ENCODE results near the gene NRIP2.
A peak's percentile ranks its signal among the peaks of the same experiment; 100 is the strongest.

NRIP2 gene

GRCh38 chr12:2834581-2835491, at the start of gene NRIP2:
Gene NRIP2, minus strand, starts transcription at chr12:2835035. Its CDS starts 52 bp downstream, at chr12:2834983.
- peak; percentile 82 for TF ChIP-seq ZFP3 (CRISPR knock-in tag; IDR thresholded peaks at IDR 0.05)
- no peak for TF ChIP-seq ZNF8 (CRISPR knock-in tag; IDR thresholded peaks at IDR 0.05)
- TF ChIP-seq TCF4 (CRISPR knock-in tag; IDR thresholded peaks at IDR 0.05; ENCODE audit: borderline replicate concordance) = peak; percentile 53; the same call in 1 of the 2 replicates
- TF ChIP-seq CSDC2 (CRISPR knock-in tag; IDR thresholded peaks at IDR 0.05) = no peak
- no peak for TF ChIP-seq POU6F1 (CRISPR knock-in tag; IDR thresholded peaks at IDR 0.05; ENCODE audit: borderline replicate concordance, low read depth)
- no peak for TF ChIP-seq CSRNP3 (CRISPR knock-in tag; IDR thresholded peaks at IDR 0.05)
- no peak for TF ChIP-seq RARB (CRISPR knock-in tag; IDR thresholded peaks at IDR 0.05)
- no peak for TF ChIP-seq ESRRG (CRISPR knock-in tag; IDR thresholded peaks at IDR 0.05)
- no peak for TF ChIP-seq OSR1 (CRISPR knock-in tag; IDR thresholded peaks at IDR 0.05)
- peak; percentile 57; the same call in 1 of the 2 replicates for TF ChIP-seq TSHZ2 (CRISPR knock-in tag; IDR thresholded peaks at IDR 0.05)
- TF ChIP-seq ARNTL (CRISPR knock-in tag; IDR thresholded peaks at IDR 0.05; ENCODE audit: borderline replicate concordance, low read depth) = no peak
- no peak for TF ChIP-seq GLIS3 (CRISPR knock-in tag; IDR thresholded peaks at IDR 0.05)
- TF ChIP-seq ZNF70 (CRISPR knock-in tag; IDR thresholded peaks at IDR 0.05) = no peak
- TF ChIP-seq ZC3H10 (CRISPR knock-in tag; IDR thresholded peaks at IDR 0.05) = no peak
- TF ChIP-seq BACH2 (CRISPR knock-in tag; IDR thresholded peaks at IDR 0.05; ENCODE audit: borderline replicate concordance) = no peak
- TF ChIP-seq ZNF565 (CRISPR knock-in tag; conservative IDR thresholded peaks at IDR 0.05; ENCODE audit: low read depth) = no peak
- TF ChIP-seq ISL1 (CRISPR knock-in tag; IDR thresholded peaks at IDR 0.05) = no peak
- no peak for TF ChIP-seq ZFP30 (CRISPR knock-in tag; IDR thresholded peaks at IDR 0.05)
- peak; percentile 82 for ATAC-seq

GRCh38 chr12:2879853-2880252, 45.0 kb upstream of the NRIP2 start:
- ATAC-seq = no peak
- TF ChIP-seq OSR1 (CRISPR knock-in tag; IDR thresholded peaks at IDR 0.05) (no peak), POU6F1 (CRISPR knock-in tag; IDR thresholded peaks at IDR 0.05; ENCODE audit: borderline replicate concordance, low read depth) (no peak), ARNTL (CRISPR knock-in tag; IDR thresholded peaks at IDR 0.05; ENCODE audit: borderline replicate concordance, low read depth) (no peak), CSDC2 (CRISPR knock-in tag; IDR thresholded peaks at IDR 0.05) (no peak)

GRCh38 chr12:2877953-2878732, 43.3 kb upstream of the NRIP2 start:
- TF ChIP-seq RARB (CRISPR knock-in tag; IDR thresholded peaks at IDR 0.05) = no peak
- TF ChIP-seq ESRRG (CRISPR knock-in tag; IDR thresholded peaks at IDR 0.05) = no peak
- TF ChIP-seq POU6F1 (CRISPR knock-in tag; IDR thresholded peaks at IDR 0.05; ENCODE audit: borderline replicate concordance, low read depth) = no peak
- TF ChIP-seq GLIS3 (CRISPR knock-in tag; IDR thresholded peaks at IDR 0.05) = no peak
- TF ChIP-seq ZFP3 (CRISPR knock-in tag; IDR thresholded peaks at IDR 0.05) = no peak
- no peak for TF ChIP-seq ISL1 (CRISPR knock-in tag; IDR thresholded peaks at IDR 0.05)
- TF ChIP-seq BACH2 (CRISPR knock-in tag; IDR thresholded peaks at IDR 0.05; ENCODE audit: borderline replicate concordance) = no peak
- no peak for TF ChIP-seq PPARA (CRISPR knock-in tag; IDR thresholded peaks at IDR 0.05; ENCODE audit: borderline replicate concordance)
- no peak for TF ChIP-seq TOX (CRISPR knock-in tag; IDR thresholded peaks at IDR 0.05; ENCODE audit: borderline replicate concordance)
- no peak for TF ChIP-seq ZNF70 (CRISPR knock-in tag; IDR thresholded peaks at IDR 0.05)
- no peak for TF ChIP-seq OSR1 (CRISPR knock-in tag; IDR thresholded peaks at IDR 0.05)
- TF ChIP-seq CSDC2 (CRISPR knock-in tag; IDR thresholded peaks at IDR 0.05) = no peak
- no peak for TF ChIP-seq ZFP30 (CRISPR knock-in tag; IDR thresholded peaks at IDR 0.05)
- TF ChIP-seq PATZ1 (CRISPR knock-in tag; IDR thresholded peaks at IDR 0.05; ENCODE audit: borderline replicate concordance) = no peak
- ATAC-seq = no peak
